HCT116 (cell line): ENCODE measurements around the gene KRTAP4-1. TPM values are rescaled to one million over a fixed set of nuclear protein-coding genes. Genes with fewer than 3 reads are reported as not detected.

Experiments used
- ATAC-seq: fragments of 200-7000 bp; cut with Tn5 transposase; 2 replicates; pipeline ENCODE4 v1.9.1; 2020; ENCODE audit warnings: mild to moderate bottlenecking, moderate library complexity
- BruUV-seq: library from RNA; stranded (reverse); fragments of 400-500 nt; replicated peaks from 2 replicates; lab custom pipeline; 2021; lab: Mats Ljungman, UMichigan
- CTCF ChIA-PET: fragments of 300-600 bp; sonication (Branson Sonifier 250); formaldehyde crosslinking; loops from one replicate; lab custom pipeline; 2021; ENCODE audit warnings: antibody characterized with exemption; lab: Charles Lee
- POLR2A ChIA-PET: fragments of 300-600, 350-600 bp; sonication (Branson Sonifier 250); formaldehyde crosslinking; loops from one replicate; lab custom pipeline; 2021; ENCODE audit warnings: antibody characterized with exemption; lab: Charles Lee
- RAD21 ChIA-PET, 2 experiments: fragments of 300-600 bp; sonication (Branson Sonifier 250); formaldehyde crosslinking; loops; one replicate each; lab custom pipeline; 2023; ENCODE audit warnings: low total read pairs in 2 of 2; ENCODE audit not compliant: uncharacterized antibody in 2 of 2, unreplicated experiment in 2 of 2, low non-redundant PET in 1 of 2; lab: Charles Lee
- DNase-seq: peaks from one replicate; pipeline ENCODE4 v3.0.0-alpha.2; 2010; ENCODE audit warnings: low read depth, low spot score
- H2AFZ ChIP-seq: fragments of 200-600 bp; shearing (Covaris generic), sonication (generic); 2 replicates; pipeline ENCODE4 v1.6.1; 2017; ENCODE audit warnings: low read depth, mixed run types, mixed read lengths, antibody characterized with exemption, low read length; ENCODE audit not compliant: poor library complexity, severe bottlenecking
- H3K27ac ChIP-seq: 2 replicates; pipeline ENCODE4 v1.5.1; 2012; ENCODE audit warnings: low read depth, low read length
- H3K27me3 ChIP-seq: fragments of 200-600 bp; sonication (generic); 2 replicates; pipeline ENCODE4 v1.6.1; 2016; ENCODE audit warnings: mixed run types, low read length, mixed read lengths; ENCODE audit not compliant: insufficient read depth
- H3K36me3 ChIP-seq, 2 experiments: fragments of 200-500 bp in 1 of 2; fragments of 200-600 bp in 1 of 2; sonication (Bioruptor generic) in 1 of 2; sonication (generic) in 1 of 2; 2 replicates each; pipeline versions ENCODE4 v1.5.1 to v1.6.1; 2014 to 2016; ENCODE audit warnings: low read length in 2 of 2, inconsistent platforms in 1 of 2, mixed read lengths in 1 of 2, mixed run types in 1 of 2; ENCODE audit not compliant: insufficient read depth in 2 of 2, control insufficient read depth in 1 of 2
- H3K4me1 ChIP-seq, 2 experiments: fragments of 200-600 bp in 1 of 2; sonication (generic) in 1 of 2; 2 replicates each; pipeline versions ENCODE4 v1.5.1 to v1.6.1; 2012 to 2017; ENCODE audit warnings: low read length in 2 of 2, inconsistent platforms in 1 of 2, mild to moderate bottlenecking in 1 of 2, mixed read lengths in 1 of 2, mixed run types in 1 of 2, moderate library complexity in 1 of 2; ENCODE audit not compliant: insufficient read depth in 2 of 2, control insufficient read depth in 1 of 2
- H3K4me2 ChIP-seq: fragments of 200-600 bp; sonication (generic); 2 replicates; pipeline ENCODE4 v1.6.1; 2017; ENCODE audit warnings: mixed run types, low read length, mixed read lengths
- H3K4me3 ChIP-seq, 2 experiments: fragments of 200-600 bp in 1 of 2; sonication (generic) in 1 of 2; replicated peaks in 1 of 2; 2 replicates each; pipeline ENCODE4 v1.5.1; 2011 to 2016; ENCODE audit warnings: low read length in 2 of 2, control low read depth in 1 of 2, low read depth in 1 of 2, mild to moderate bottlenecking in 1 of 2, mixed read lengths in 1 of 2, mixed run types in 1 of 2
- H3K79me2 ChIP-seq: fragments of 200-600 bp; sonication (generic); 2 replicates; pipeline ENCODE4 v1.6.1; 2017; ENCODE audit warnings: mild to moderate bottlenecking, mixed run types, low read length, moderate library complexity, mixed read lengths; ENCODE audit not compliant: insufficient read depth
- H3K9ac ChIP-seq: fragments of 200-600 bp; sonication (generic); 2 replicates; pipeline ENCODE4 v1.6.1; 2016; ENCODE audit warnings: low read length, mixed read lengths
- H3K9me2 ChIP-seq: fragments of 200-600 bp; sonication (generic), shearing (Covaris generic); 2 replicates; pipeline ENCODE4 v1.6.1; 2017; ENCODE audit warnings: mixed run types, mild to moderate bottlenecking, moderate library complexity; ENCODE audit not compliant: insufficient read depth
- H3K9me3 ChIP-seq, 2 experiments: fragments of 200-500 bp in 1 of 2; fragments of 200-600 bp in 1 of 2; sonication (Bioruptor generic) in 1 of 2; sonication (generic) in 1 of 2; 2 replicates each; pipeline ENCODE4 v1.6.1; 2014 to 2017; ENCODE audit warnings: low read length in 2 of 2, mixed read lengths in 2 of 2, inconsistent platforms in 1 of 2, low read depth in 1 of 2, mild to moderate bottlenecking in 1 of 2, mixed run types in 1 of 2, moderate library complexity in 1 of 2; ENCODE audit not compliant: control insufficient read depth in 1 of 2, insufficient read depth in 1 of 2
- H4K20me1 ChIP-seq: fragments of 200-600 bp; sonication (generic), shearing (Covaris generic); 2 replicates; pipeline ENCODE4 v1.6.1; 2017; ENCODE audit warnings: mixed run types, mild to moderate bottlenecking, moderate library complexity; ENCODE audit not compliant: insufficient read depth
- ATF3 ChIP-seq: IDR thresholded peaks from 2 replicates; pipeline ENCODE4 v1.6.1; 2012
- CBX3 ChIP-seq: IDR thresholded peaks from 2 replicates; pipeline ENCODE4 v1.6.1; 2012; ENCODE audit warnings: low read depth
- EGR1 ChIP-seq: IDR thresholded peaks from 2 replicates; pipeline ENCODE4 v1.6.1; 2012; ENCODE audit warnings: low read depth
- ELF1 ChIP-seq: IDR thresholded peaks from 2 replicates; pipeline ENCODE4 v1.6.1; 2012; ENCODE audit warnings: low read depth, borderline replicate concordance
- EZH2 ChIP-seq: fragments of 200-600 bp; sonication (generic); IDR thresholded peaks from 2 replicates; pipeline ENCODE4 v1.6.1; 2017; ENCODE audit warnings: antibody characterized with exemption, mixed run types
- EZH2phosphoT487 ChIP-seq: fragments of 200-600 bp; IDR thresholded peaks from 2 replicates; pipeline ENCODE4 v1.6.1; 2018; ENCODE audit warnings: antibody characterized with exemption, borderline replicate concordance
- POLR2A ChIP-seq: IDR thresholded peaks from 2 replicates; pipeline ENCODE4 v1.7.0; 2011; ENCODE audit warnings: borderline replicate concordance; ENCODE audit not compliant: insufficient read depth, insufficient read length; ENCODE audit errors: extremely low read depth
- POLR2AphosphoS5 ChIP-seq: IDR thresholded peaks from 2 replicates; pipeline ENCODE4 v1.6.1; 2011; ENCODE audit warnings: mild to moderate bottlenecking, low read depth, low read length, moderate library complexity
- RAD21 ChIP-seq: IDR thresholded peaks from 2 replicates; pipeline ENCODE4 v1.6.1; 2012; ENCODE audit warnings: low read depth, mild to moderate bottlenecking
- REST ChIP-seq: IDR thresholded peaks from 2 replicates; pipeline ENCODE4 v1.6.1; 2012; ENCODE audit warnings: low read depth
- SIN3A ChIP-seq: IDR thresholded peaks from 2 replicates; pipeline ENCODE4 v1.6.1; 2012; ENCODE audit warnings: low read depth
- SP1 ChIP-seq: IDR thresholded peaks from 2 replicates; pipeline ENCODE4 v1.6.1; 2012; ENCODE audit warnings: low read depth
- SRF ChIP-seq: IDR thresholded peaks from 2 replicates; pipeline ENCODE4 v1.6.1; 2012; ENCODE audit warnings: low read depth
- YY1 ChIP-seq: IDR thresholded peaks from 2 replicates; pipeline ENCODE4 v1.6.1; 2011; ENCODE audit warnings: low read length, low read depth, moderate library complexity, mild to moderate bottlenecking; ENCODE audit not compliant: insufficient replicate concordance; ENCODE audit errors: extremely low read depth
- ZFX ChIP-seq: fragments of 450-650 bp; IDR thresholded peaks from 2 replicates; pipeline ENCODE4 v1.6.1; 2017
- ZNF274 ChIP-seq: fragments of 200-500 bp; sonication (Bioruptor generic); IDR thresholded peaks from 2 replicates; pipeline ENCODE4 v1.6.1; 2014; ENCODE audit warnings: mild to moderate bottlenecking, low read depth, low read length, inconsistent platforms
- intact Hi-C: fragments of 100-400 bp; cut with micrococcal nuclease; formaldehyde crosslinking; loops from 2 replicates; pipeline ENCODE4 v1.10.0; 2022
- total RNA-seq: library from RNA; stranded (reverse); gene quantifications from one replicate; pipeline ENCODE4 v1.2.1, GENCODE V29; 2021; ENCODE audit not compliant: unreplicated experiment
- TF ChIP-seq, protein P1 (sequence below), 3 experiments: fragments of 200-600 bp in 1 of 3; sonication (generic) in 1 of 3; IDR thresholded peaks in 2 of 3; conservative IDR thresholded peaks in 1 of 3; 2 replicates each; pipeline ENCODE4 v1.5.1; 2012 to 2017; ENCODE audit warnings: low read depth in 2 of 3, low read length in 2 of 3, antibody characterized with exemption in 1 of 3, borderline replicate concordance in 1 of 3, control low read depth in 1 of 3, mild to moderate bottlenecking in 1 of 3, mixed read lengths in 1 of 3, mixed run types in 1 of 3, moderate library complexity in 1 of 3; ENCODE audit not compliant: insufficient read depth in 1 of 3

KRTAP4-1 gene
- total RNA-seq, 1 experiment from 2014 or later = not detected

DNA sequence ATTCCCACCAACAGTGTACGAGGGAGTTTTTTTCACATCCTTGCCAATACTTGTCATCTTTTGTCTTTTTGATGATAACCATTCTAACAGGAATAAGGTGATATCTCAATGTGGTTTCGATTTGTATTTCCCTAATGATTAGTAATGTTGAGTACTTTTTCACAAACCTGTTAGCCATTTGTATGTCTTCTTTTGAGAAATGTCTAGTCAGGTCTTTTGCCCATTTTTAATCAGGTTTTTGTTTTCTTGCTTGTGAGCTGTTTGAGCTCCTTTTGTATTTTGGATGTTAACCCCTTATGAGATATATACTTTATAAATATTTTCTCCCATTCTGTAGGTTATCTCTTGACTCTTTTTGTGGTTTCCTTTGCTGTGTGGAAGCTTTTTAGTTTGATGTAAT is 33.2 kb downstream of the KRTAP4-1 start:
- RAD21 ChIA-PET = no interaction called here
- H4K20me1 ChIP-seq = no peaks in the 10 kb centered on the region
- no peak for DNase-seq
- no peaks in the 10 kb centered on the region for H3K79me2 ChIP-seq
- intact Hi-C loops = no loop called here
- H3K9me2 ChIP-seq = no peaks in the 10 kb centered on the region
- H3K4me1 ChIP-seq = no peaks in the 10 kb centered on the region
- H3K27ac ChIP-seq = no peak overlapping the region
- H2AFZ ChIP-seq = no peak overlapping the region
- POLR2A ChIA-PET = no interaction called here
- CTCF ChIA-PET = no interaction called here
- H3K9ac ChIP-seq = no peak overlapping the region
- H3K27me3 ChIP-seq = no peaks in the 10 kb centered on the region
- H3K4me3 ChIP-seq = no peak overlapping the region
- no peak for ATAC-seq
- BruUV-seq = no TSS peak
- H3K9me3 ChIP-seq = peaks cover 0 to 10% of the 10 kb centered on the region in 2 experiments; a peak in 1 of 4 replicates
- no peak overlapping the region for H3K4me2 ChIP-seq
- TF ChIP-seq EZH2phosphoT487 (no peak), SIN3A (no peak), POLR2AphosphoS5 (no peak), CBX3 (no peak)
- TF ChIP-seq, protein P1, sequence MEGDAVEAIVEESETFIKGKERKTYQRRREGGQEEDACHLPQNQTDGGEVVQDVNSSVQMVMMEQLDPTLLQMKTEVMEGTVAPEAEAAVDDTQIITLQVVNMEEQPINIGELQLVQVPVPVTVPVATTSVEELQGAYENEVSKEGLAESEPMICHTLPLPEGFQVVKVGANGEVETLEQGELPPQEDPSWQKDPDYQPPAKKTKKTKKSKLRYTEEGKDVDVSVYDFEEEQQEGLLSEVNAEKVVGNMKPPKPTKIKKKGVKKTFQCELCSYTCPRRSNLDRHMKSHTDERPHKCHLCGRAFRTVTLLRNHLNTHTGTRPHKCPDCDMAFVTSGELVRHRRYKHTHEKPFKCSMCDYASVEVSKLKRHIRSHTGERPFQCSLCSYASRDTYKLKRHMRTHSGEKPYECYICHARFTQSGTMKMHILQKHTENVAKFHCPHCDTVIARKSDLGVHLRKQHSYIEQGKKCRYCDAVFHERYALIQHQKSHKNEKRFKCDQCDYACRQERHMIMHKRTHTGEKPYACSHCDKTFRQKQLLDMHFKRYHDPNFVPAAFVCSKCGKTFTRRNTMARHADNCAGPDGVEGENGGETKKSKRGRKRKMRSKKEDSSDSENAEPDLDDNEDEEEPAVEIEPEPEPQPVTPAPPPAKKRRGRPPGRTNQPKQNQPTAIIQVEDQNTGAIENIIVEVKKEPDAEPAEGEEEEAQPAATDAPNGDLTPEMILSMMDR (IDR thresholded peaks at IDR 0.05 in 2 of 3, conservative IDR thresholded peaks at IDR 0.05 in 1 of 3; ENCODE audit: borderline replicate concordance in 1 of 3, insufficient read depth in 1 of 3, low read depth in 2 of 3, low read length in 2 of 3) = no peak
- TF ChIP-seq, all 23 proteins: peak for 0
- H3K36me3 ChIP-seq = no peaks in the 10 kb centered on the region

GRCh38 chr17:41150026-41150425 is 34.7 kb downstream of the KRTAP4-1 start:
- H2AFZ ChIP-seq = no peak overlapping the region
- no peaks in the 10 kb centered on the region for H3K4me1 ChIP-seq
- H3K9me3 ChIP-seq = peaks cover 0 to 10% of the 10 kb centered on the region in 2 experiments; a peak in 1 of 4 replicates
- H3K9me2 ChIP-seq = no peaks in the 10 kb centered on the region
- ATAC-seq (no peak), DNase-seq (no peak)
- no peak overlapping the region for H3K9ac ChIP-seq
- CTCF ChIA-PET = no interaction called here
- no peak overlapping the region for H3K4me2 ChIP-seq
- POLR2A ChIA-PET = no interaction called here
- H3K27me3 ChIP-seq = no peaks in the 10 kb centered on the region
- H4K20me1 ChIP-seq = no peaks in the 10 kb centered on the region
- RAD21 ChIA-PET = no interaction called here
- intact Hi-C loops = no loop called here
- BruUV-seq = no TSS peak
- H3K27ac ChIP-seq = no peak overlapping the region
- H3K36me3 ChIP-seq = no peaks in the 10 kb centered on the region
- no peak overlapping the region for H3K4me3 ChIP-seq
- no peaks in the 10 kb centered on the region for H3K79me2 ChIP-seq
- no peak for TF ChIP-seq POLR2A
- no peak for TF ChIP-seq POLR2AphosphoS5
- no peak for TF ChIP-seq REST
- no peak for TF ChIP-seq SRF
- no peak for TF ChIP-seq ATF3
- no peak for TF ChIP-seq YY1
- no peak for TF ChIP-seq EGR1
- no peak for TF ChIP-seq EZH2
- TF ChIP-seq ZFX = no peak
- no peak for TF ChIP-seq RAD21
- TF ChIP-seq SP1 = no peak
- no peak for TF ChIP-seq EZH2phosphoT487
- no peak for TF ChIP-seq ELF1
- TF ChIP-seq ZNF274 = no peak
